ENCODE results near the gene PDLIM4. TPM values are rescaled to one million over a fixed set of nuclear protein-coding genes. Genes with fewer than 3 reads are reported as not detected.
A peak's percentile ranks its signal among the peaks of the same experiment; 100 is the strongest.

Gene PDLIM4
- total RNA-seq, 1 donor from 2014 or later = 47.8 TPM

DNA sequence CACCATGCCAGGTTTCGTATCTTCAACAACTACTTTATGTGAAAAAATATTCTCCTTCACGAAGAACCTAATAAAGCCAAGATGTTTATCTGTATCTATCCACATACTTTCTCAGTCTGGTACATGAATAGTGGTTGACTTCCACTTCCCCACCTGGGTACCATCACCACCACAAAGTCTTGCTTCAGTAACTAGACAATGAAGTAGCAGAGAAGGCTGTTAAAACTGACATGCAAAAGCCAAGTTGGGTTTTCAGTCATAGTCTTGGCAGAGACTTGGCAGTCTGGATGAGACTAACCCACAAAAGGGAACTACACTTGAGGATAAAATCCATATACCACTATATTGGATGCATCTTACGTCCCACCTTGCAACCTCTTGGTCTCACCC, 34.9 kb upstream of the PDLIM4 start:
- Mint-ChIP-seq H3K4me1 (ENCODE audit: unreplicated experiment) (peaks cover 65% of the 10 kb centered on the region), H3K4me3 (ENCODE audit: unreplicated experiment) (no peak overlapping the region), H3K36me3 (ENCODE audit: unreplicated experiment) (peaks cover 8% of the 10 kb centered on the region), H3K9me3 (ENCODE audit: unreplicated experiment) (no peaks in the 10 kb centered on the region), H3K27ac (ENCODE audit: unreplicated experiment) (peak overlapping the region; percentile 46), H3K27me3 (ENCODE audit: unreplicated experiment) (no peaks in the 10 kb centered on the region)
- no peak for DNase-seq (ENCODE audit: extremely low spot score, unreplicated experiment)
- TF ChIP-seq, protein P1, sequence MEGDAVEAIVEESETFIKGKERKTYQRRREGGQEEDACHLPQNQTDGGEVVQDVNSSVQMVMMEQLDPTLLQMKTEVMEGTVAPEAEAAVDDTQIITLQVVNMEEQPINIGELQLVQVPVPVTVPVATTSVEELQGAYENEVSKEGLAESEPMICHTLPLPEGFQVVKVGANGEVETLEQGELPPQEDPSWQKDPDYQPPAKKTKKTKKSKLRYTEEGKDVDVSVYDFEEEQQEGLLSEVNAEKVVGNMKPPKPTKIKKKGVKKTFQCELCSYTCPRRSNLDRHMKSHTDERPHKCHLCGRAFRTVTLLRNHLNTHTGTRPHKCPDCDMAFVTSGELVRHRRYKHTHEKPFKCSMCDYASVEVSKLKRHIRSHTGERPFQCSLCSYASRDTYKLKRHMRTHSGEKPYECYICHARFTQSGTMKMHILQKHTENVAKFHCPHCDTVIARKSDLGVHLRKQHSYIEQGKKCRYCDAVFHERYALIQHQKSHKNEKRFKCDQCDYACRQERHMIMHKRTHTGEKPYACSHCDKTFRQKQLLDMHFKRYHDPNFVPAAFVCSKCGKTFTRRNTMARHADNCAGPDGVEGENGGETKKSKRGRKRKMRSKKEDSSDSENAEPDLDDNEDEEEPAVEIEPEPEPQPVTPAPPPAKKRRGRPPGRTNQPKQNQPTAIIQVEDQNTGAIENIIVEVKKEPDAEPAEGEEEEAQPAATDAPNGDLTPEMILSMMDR (IDR thresholded peaks at IDR 0.05) = no peak

GRCh38 chr5:132223861-132224260, 33.6 kb upstream of the PDLIM4 start:
- H3K36me3 Mint-ChIP-seq (ENCODE audit: unreplicated experiment) = no peaks in the 10 kb centered on the region
- TF ChIP-seq, protein P1 (IDR thresholded peaks at IDR 0.05) = no peak
- H3K9me3 Mint-ChIP-seq (ENCODE audit: unreplicated experiment) = no peaks in the 10 kb centered on the region
- no peaks in the 10 kb centered on the region for H3K27me3 Mint-ChIP-seq (ENCODE audit: unreplicated experiment)
- H3K4me3 Mint-ChIP-seq (ENCODE audit: unreplicated experiment) = no peak overlapping the region
- no peak for DNase-seq (ENCODE audit: extremely low spot score, unreplicated experiment)
- H3K4me1 Mint-ChIP-seq (ENCODE audit: unreplicated experiment) = peaks cover 67% of the 10 kb centered on the region
- peak overlapping the region; percentile 89 for H3K27ac Mint-ChIP-seq (ENCODE audit: unreplicated experiment)

- H3K4me1 Mint-ChIP-seq (ENCODE audit: unreplicated experiment) = peaks cover 65% of the 10 kb centered on the region
- H3K36me3 Mint-ChIP-seq (ENCODE audit: unreplicated experiment) = no peaks in the 10 kb centered on the region
Measured at GRCh38 chr5:132224716-132225115, 32.8 kb upstream of the PDLIM4 start.

GRCh38 chr5:132225165-132226032, 32.1 kb upstream of the PDLIM4 start:
- no peaks in the 10 kb centered on the region for H3K36me3 Mint-ChIP-seq (ENCODE audit: unreplicated experiment)
- peak overlapping the region; percentile 89 for H3K27ac Mint-ChIP-seq (ENCODE audit: unreplicated experiment)
- H3K4me3 Mint-ChIP-seq (ENCODE audit: unreplicated experiment) = peak overlapping the region; percentile 81
- H3K9me3 Mint-ChIP-seq (ENCODE audit: unreplicated experiment) = no peaks in the 10 kb centered on the region
- H3K4me1 Mint-ChIP-seq (ENCODE audit: unreplicated experiment) = peaks cover 60% of the 10 kb centered on the region
- no peaks in the 10 kb centered on the region for H3K27me3 Mint-ChIP-seq (ENCODE audit: unreplicated experiment)
- TF ChIP-seq, protein P1 (IDR thresholded peaks at IDR 0.05) = no peak
- DNase-seq (ENCODE audit: extremely low spot score, unreplicated experiment) = no peak

More at GRCh38 chr5:132224716-132225115, 32.8 kb upstream of the PDLIM4 start:
- Mint-ChIP-seq H3K4me3 (ENCODE audit: unreplicated experiment) (peak overlapping the region; percentile 1), H3K9me3 (ENCODE audit: unreplicated experiment) (no peaks in the 10 kb centered on the region), H3K27ac (ENCODE audit: unreplicated experiment) (peak overlapping the region; percentile 89), H3K27me3 (ENCODE audit: unreplicated experiment) (no peaks in the 10 kb centered on the region)
- TF ChIP-seq, protein P1 (IDR thresholded peaks at IDR 0.05) = no peak
- no peak for DNase-seq (ENCODE audit: extremely low spot score, unreplicated experiment)

DNA sequence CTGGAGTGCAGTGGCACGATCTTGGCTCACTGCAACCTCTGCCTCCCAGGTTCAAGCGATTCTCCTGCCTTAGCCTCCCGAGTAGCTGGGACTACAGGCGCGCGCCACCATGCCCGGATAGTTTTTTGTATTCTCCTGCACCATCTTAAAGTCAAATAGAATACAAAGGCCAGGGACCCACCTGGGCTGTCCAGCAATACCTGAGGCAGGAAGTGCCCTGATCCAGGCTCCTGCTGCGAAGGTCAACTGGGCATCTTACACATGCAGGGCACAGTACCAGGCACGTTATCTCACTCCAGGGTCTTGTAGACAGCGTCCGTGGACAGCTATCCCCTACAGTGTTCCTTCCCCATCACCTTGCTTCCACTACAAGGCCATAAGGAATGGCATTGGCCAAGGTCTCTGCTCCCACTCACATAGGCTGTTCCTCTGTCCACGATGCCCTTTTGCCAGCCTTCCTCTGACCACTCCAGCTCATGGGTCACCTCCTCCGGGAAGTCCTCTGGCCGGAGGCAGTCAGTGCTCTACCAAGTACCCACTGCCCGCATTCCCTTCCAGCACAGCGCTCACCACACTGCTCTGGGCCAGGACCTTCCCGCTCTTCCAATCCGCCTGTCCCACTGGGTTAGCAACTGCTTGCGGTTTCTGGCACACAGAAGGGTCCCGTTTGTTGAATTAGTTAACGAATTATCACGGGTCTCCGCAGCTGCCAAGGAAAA, 30.8 kb upstream of the PDLIM4 start:
- TF ChIP-seq, protein P1 (IDR thresholded peaks at IDR 0.05) = no peak
- peak overlapping the region; percentile 81 for H3K4me3 Mint-ChIP-seq (ENCODE audit: unreplicated experiment)
- no peaks in the 10 kb centered on the region for H3K27me3 Mint-ChIP-seq (ENCODE audit: unreplicated experiment)
- DNase-seq (ENCODE audit: extremely low spot score, unreplicated experiment) = no peak
- peaks cover 54% of the 10 kb centered on the region for H3K4me1 Mint-ChIP-seq (ENCODE audit: unreplicated experiment)
- H3K9me3 Mint-ChIP-seq (ENCODE audit: unreplicated experiment) = no peaks in the 10 kb centered on the region
- H3K27ac Mint-ChIP-seq (ENCODE audit: unreplicated experiment) = peak overlapping the region; percentile 89
- H3K36me3 Mint-ChIP-seq (ENCODE audit: unreplicated experiment) = no peaks in the 10 kb centered on the region

Measured in osteocyte (in vitro differentiated cells).